Measurements from ENCODE around the gene VSIG2. TPM values are rescaled to one million over a fixed set of nuclear protein-coding genes. Genes with fewer than 3 reads are reported as not detected.

The VSIG2 gene
- total and polyA plus RNA-seq, 4 donors = 0.20 to 2.3 (median 1.3) TPM

GRCh38 chr11:124751391-124751740 lies 689 bp downstream of the VSIG2 start:
- 17% methylated on average over 9 of the region's 11 CpGs for WGBS (ENCODE audit: insufficient coverage)
- Histone ChIP-seq H3K4me3 (ENCODE audit: low read depth, low read length) (no peak overlapping the region), H3K27ac (ENCODE audit: low read depth, low read length) (no peak overlapping the region), H3K27me3 (ENCODE audit: control insufficient read depth, insufficient read depth, low read length) (peaks cover 96% of the 10 kb centered on the region), H3K9me3 (ENCODE audit: control insufficient read depth, insufficient read depth, low read length) (no peaks in the 10 kb centered on the region), H3K4me1 (ENCODE audit: control insufficient read depth, insufficient read depth, low read length) (peaks cover 20% of the 10 kb centered on the region), H3K36me3 (ENCODE audit: control insufficient read depth, insufficient read depth, low read length) (peaks cover 3% of the 10 kb centered on the region)
- DNase-seq (ENCODE audit: low read depth in 4 of 6, low spot score in 6 of 6) = no peak

DNA sequence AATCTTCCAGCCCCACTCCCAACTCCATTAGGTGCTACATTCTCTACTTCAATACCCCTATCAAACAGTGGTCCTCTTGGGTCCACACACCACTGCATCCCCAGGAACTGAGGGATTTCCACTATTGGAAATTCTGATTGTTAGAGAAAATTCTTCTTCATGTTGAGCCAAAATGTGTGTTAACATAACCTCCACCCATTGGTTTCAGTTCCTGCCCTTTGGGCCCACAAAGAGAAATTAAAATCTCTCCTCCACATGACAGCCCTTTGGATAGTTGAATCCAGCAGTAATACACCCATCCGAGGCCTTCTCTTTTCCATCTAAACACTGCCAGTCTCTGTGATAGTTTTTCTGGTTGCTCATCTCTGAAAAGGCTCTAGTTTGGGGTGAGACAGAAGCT lies 2.1 kb downstream of the VSIG2 start:
- no peak overlapping the region for H3K4me3 ChIP-seq (ENCODE audit: low read depth, low read length)
- H3K27me3 ChIP-seq (ENCODE audit: control insufficient read depth, insufficient read depth, low read length) = peaks cover 99% of the 10 kb centered on the region
- H3K9me3 ChIP-seq (ENCODE audit: control insufficient read depth, insufficient read depth, low read length) = no peaks in the 10 kb centered on the region
- peaks cover 34% of the 10 kb centered on the region for H3K4me1 ChIP-seq (ENCODE audit: control insufficient read depth, insufficient read depth, low read length)
- peaks cover 3% of the 10 kb centered on the region for H3K36me3 ChIP-seq (ENCODE audit: control insufficient read depth, insufficient read depth, low read length)
- DNase-seq (ENCODE audit: low read depth in 4 of 6, low spot score in 6 of 6) = no peak
- no CpG with 5 or more reads among the region's 1 CpG for WGBS (ENCODE audit: insufficient coverage)
- H3K27ac ChIP-seq (ENCODE audit: low read depth, low read length) = no peak overlapping the region

DNA sequence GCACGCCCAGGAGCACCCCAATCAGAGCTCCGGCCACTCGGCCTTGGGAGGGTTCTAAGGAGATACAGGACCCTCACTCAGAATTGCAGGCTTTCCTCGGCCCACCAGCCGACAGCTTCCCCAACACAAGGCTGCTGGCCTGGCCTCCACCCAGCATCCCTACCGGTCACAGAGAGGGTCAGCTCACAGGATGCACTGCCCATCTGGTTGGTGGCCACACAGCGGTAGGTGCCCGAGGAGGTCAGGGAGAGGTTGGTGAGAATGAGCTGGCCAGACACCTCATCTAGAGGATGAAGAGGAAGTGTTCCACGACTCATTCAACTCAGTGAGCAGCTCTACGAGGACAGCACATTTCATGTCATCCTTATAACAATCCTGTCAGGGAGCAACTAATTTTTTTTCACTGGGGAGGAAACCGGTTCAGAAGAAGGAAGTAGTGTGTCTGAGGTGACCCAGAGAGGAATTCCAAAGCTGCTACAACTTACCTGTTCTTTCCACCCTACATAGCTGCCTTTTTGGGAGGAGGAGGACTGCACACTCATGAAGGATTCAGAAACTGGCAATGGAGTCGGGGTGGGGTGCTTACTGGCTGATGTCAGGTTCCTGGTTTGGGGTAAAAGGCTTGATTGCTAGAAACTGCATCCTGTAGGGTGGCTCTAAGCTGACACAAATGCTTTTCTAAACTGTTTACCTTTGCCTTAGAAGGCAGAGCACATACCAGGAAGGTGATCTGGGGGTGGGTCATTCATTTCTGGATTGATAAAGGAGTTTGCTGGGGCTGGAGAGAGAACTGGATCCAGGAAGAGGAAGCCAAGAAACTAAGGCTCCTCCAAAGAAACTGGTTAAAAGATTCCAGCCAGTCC lies 3.3 kb downstream of the VSIG2 start:
- no peaks in the 10 kb centered on the region for H3K9me3 ChIP-seq (ENCODE audit: control insufficient read depth, insufficient read depth, low read length)
- H3K27ac ChIP-seq (ENCODE audit: low read depth, low read length) = no peak overlapping the region
- peaks cover 2% of the 10 kb centered on the region for H3K36me3 ChIP-seq (ENCODE audit: control insufficient read depth, insufficient read depth, low read length)
- peaks cover 100% of the 10 kb centered on the region for H3K27me3 ChIP-seq (ENCODE audit: control insufficient read depth, insufficient read depth, low read length)
- peaks cover 34% of the 10 kb centered on the region for H3K4me1 ChIP-seq (ENCODE audit: control insufficient read depth, insufficient read depth, low read length)
- WGBS (ENCODE audit: insufficient coverage) = 15% methylated on average over 5 of the region's 12 CpGs
- no peak for DNase-seq (ENCODE audit: low read depth in 4 of 6, low spot score in 6 of 6)
- no peak overlapping the region for H3K4me3 ChIP-seq (ENCODE audit: low read depth, low read length)

DNA sequence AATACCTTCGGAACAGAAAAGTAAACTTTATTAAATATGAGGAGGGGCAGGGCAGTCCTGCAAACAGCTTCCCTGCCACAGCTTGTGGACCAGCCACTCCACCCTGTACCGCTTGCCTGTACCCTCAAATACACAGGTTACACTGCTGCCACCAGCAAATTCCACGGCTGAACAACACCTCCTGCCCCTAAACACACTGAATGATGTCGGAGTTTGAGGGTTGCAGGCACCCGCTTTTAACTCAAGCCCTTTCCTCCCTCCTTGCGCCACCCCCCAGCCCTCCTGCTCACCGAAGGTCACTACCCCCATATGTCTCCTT lies 4.0 kb downstream of the VSIG2 start:
- no peak for DNase-seq (ENCODE audit: low read depth in 4 of 6, low spot score in 6 of 6)
- peaks cover 34% of the 10 kb centered on the region for H3K4me1 ChIP-seq (ENCODE audit: control insufficient read depth, insufficient read depth, low read length)
- no peaks in the 10 kb centered on the region for H3K36me3 ChIP-seq (ENCODE audit: control insufficient read depth, insufficient read depth, low read length)
- no peak overlapping the region for H3K4me3 ChIP-seq (ENCODE audit: low read depth, low read length)
- peaks cover 99% of the 10 kb centered on the region for H3K27me3 ChIP-seq (ENCODE audit: control insufficient read depth, insufficient read depth, low read length)
- no peaks in the 10 kb centered on the region for H3K9me3 ChIP-seq (ENCODE audit: control insufficient read depth, insufficient read depth, low read length)
- no peak overlapping the region for H3K27ac ChIP-seq (ENCODE audit: low read depth, low read length)
- 25% methylated on average over 5 of the region's 7 CpGs for WGBS (ENCODE audit: insufficient coverage)

- Histone ChIP-seq H3K27ac (ENCODE audit: low read depth, low read length) (no peak overlapping the region), H3K4me1 (ENCODE audit: control insufficient read depth, insufficient read depth, low read length) (peaks cover 34% of the 10 kb centered on the region), H3K9me3 (ENCODE audit: control insufficient read depth, insufficient read depth, low read length) (no peaks in the 10 kb centered on the region), H3K36me3 (ENCODE audit: control insufficient read depth, insufficient read depth, low read length) (no peaks in the 10 kb centered on the region), H3K4me3 (ENCODE audit: low read depth, low read length) (no peak overlapping the region), H3K27me3 (ENCODE audit: control insufficient read depth, insufficient read depth, low read length) (peaks cover 99% of the 10 kb centered on the region)
- no peak for DNase-seq (ENCODE audit: low read depth in 4 of 6, low spot score in 6 of 6)
- WGBS (ENCODE audit: insufficient coverage) = 23% methylated on average over 9 of the region's 14 CpGs
These were observed 4.5 kb downstream of the VSIG2 start for GRCh38 chr11:124747406-124748099.

DNA sequence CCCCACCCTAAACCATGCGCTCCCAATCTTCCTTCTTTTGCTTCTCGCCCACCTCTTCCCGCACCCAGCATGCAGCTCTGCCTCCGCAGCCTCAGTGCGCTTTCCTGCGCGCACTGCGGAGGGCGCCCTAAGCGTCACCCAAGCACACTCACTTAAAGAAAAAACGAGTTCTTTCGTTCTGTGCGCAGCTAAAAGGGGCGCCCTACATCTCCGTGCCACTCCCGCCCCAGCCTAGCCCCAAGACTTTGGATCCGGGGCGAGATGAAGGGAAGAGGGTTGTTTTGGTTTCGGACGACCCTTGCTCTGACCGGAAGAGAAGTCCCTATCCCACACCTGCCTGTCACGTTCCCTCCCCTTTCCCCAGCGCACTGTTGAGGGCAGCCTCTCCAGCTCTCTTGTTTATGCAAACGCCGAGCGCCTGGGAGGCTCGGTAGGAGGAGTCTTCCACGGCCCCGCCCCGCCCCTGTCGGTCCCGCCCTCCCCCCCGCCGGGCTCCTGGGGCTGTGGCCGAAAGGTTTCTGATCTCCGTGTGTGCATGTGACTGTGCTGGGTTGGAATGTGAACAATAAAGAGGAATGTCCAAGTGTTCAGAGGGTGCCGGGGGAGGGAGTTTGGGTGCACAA lies 5.3 kb downstream of the VSIG2 start:
- H3K27ac ChIP-seq (ENCODE audit: low read depth, low read length) = no peak overlapping the region
- DNase-seq (ENCODE audit: low read depth in 4 of 6, low spot score in 6 of 6) = peak in 1 of 6 donors; percentile 24
- 2% methylated on average over 26 of the region's 37 CpGs for WGBS (ENCODE audit: insufficient coverage)
- H3K27me3 ChIP-seq (ENCODE audit: control insufficient read depth, insufficient read depth, low read length) = peaks cover 98% of the 10 kb centered on the region
- no peaks in the 10 kb centered on the region for H3K36me3 ChIP-seq (ENCODE audit: control insufficient read depth, insufficient read depth, low read length)
- peaks cover 28% of the 10 kb centered on the region for H3K4me1 ChIP-seq (ENCODE audit: control insufficient read depth, insufficient read depth, low read length)
- peak overlapping the region; percentile 35 for H3K4me3 ChIP-seq (ENCODE audit: low read depth, low read length)
- no peaks in the 10 kb centered on the region for H3K9me3 ChIP-seq (ENCODE audit: control insufficient read depth, insufficient read depth, low read length)

- no peaks in the 10 kb centered on the region for H3K36me3 ChIP-seq (ENCODE audit: control insufficient read depth, insufficient read depth, low read length)
- peak in 1 of 6 donors; percentile 21 for DNase-seq (ENCODE audit: low read depth in 4 of 6, low spot score in 6 of 6)
- WGBS (ENCODE audit: insufficient coverage) = 6% methylated on average over 36 of the region's 41 CpGs
- H3K4me1 ChIP-seq (ENCODE audit: control insufficient read depth, insufficient read depth, low read length) = peaks cover 25% of the 10 kb centered on the region
- H3K27ac ChIP-seq (ENCODE audit: low read depth, low read length) = no peak overlapping the region
- H3K27me3 ChIP-seq (ENCODE audit: control insufficient read depth, insufficient read depth, low read length) = peaks cover 98% of the 10 kb centered on the region
- peak overlapping the region; percentile 35 for H3K4me3 ChIP-seq (ENCODE audit: low read depth, low read length)
- no peaks in the 10 kb centered on the region for H3K9me3 ChIP-seq (ENCODE audit: control insufficient read depth, insufficient read depth, low read length)
These were observed 6.0 kb downstream of the VSIG2 start for GRCh38 chr11:124745835-124746620.

DNA sequence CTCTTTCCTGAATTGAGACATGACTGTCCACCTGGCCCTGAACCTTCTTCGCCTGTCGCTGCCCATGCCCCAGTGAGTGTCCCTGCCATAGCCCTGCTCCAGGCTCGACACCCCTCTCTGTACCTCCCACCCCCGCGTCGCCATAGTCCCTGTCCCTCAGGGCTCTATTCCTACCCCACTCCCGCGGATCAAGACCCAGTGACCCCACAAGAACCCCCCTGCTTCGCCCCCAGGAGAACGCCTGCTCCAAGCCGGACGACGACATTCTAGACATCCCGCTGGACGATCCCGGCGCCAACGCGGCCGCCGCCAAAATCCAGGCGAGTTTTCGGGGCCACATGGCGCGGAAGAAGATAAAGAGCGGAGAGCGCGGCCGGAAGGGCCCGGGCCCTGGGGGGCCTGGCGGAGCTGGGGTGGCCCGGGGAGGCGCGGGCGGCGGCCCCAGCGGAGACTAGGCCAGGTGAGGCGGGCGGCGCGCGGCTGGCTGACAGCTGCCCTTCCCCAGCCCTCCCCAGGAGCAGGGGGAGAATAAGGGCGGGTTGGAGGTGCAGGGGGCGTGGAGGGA lies 6.7 kb downstream of the VSIG2 start:
- no peaks in the 10 kb centered on the region for H3K36me3 ChIP-seq (ENCODE audit: control insufficient read depth, insufficient read depth, low read length)
- 5% methylated on average over 36 of the region's 44 CpGs for WGBS (ENCODE audit: insufficient coverage)
- H3K27me3 ChIP-seq (ENCODE audit: control insufficient read depth, insufficient read depth, low read length) = peaks cover 98% of the 10 kb centered on the region
- DNase-seq (ENCODE audit: low read depth in 4 of 6, low spot score in 6 of 6) = no peak
- H3K4me1 ChIP-seq (ENCODE audit: control insufficient read depth, insufficient read depth, low read length) = peaks cover 28% of the 10 kb centered on the region
- no peaks in the 10 kb centered on the region for H3K9me3 ChIP-seq (ENCODE audit: control insufficient read depth, insufficient read depth, low read length)
- no peak overlapping the region for H3K4me3 ChIP-seq (ENCODE audit: low read depth, low read length)
- no peak overlapping the region for H3K27ac ChIP-seq (ENCODE audit: low read depth, low read length)

DNA sequence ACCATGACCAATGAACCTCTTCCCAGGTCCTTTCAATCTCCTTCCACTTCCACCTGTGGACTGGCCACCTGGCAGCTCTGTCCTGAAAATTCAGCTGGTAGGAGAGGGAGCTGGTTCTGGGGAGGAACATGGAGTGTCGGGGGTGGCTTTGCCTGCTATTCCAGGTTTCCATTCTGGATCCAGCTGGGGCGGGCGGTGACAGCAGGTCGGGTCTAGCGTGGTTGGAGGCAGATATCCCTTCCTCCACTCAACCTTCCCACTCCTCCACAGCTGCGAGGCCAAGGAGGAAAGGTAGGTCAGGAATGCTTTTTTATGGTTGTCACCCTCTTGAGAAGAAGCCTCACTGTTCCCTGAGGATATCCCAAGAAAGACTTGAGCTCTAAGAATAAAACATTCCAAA lies 9.0 kb downstream of the VSIG2 start:
- WGBS (ENCODE audit: insufficient coverage) = 42% methylated on average over 2 of the region's 6 CpGs
- no peaks in the 10 kb centered on the region for H3K9me3 ChIP-seq (ENCODE audit: control insufficient read depth, insufficient read depth, low read length)
- peaks cover 81% of the 10 kb centered on the region for H3K27me3 ChIP-seq (ENCODE audit: control insufficient read depth, insufficient read depth, low read length)
- no peak overlapping the region for H3K4me3 ChIP-seq (ENCODE audit: low read depth, low read length)
- H3K36me3 ChIP-seq (ENCODE audit: control insufficient read depth, insufficient read depth, low read length) = no peaks in the 10 kb centered on the region
- no peak for DNase-seq (ENCODE audit: low read depth in 4 of 6, low spot score in 6 of 6)
- peaks cover 47% of the 10 kb centered on the region for H3K4me1 ChIP-seq (ENCODE audit: control insufficient read depth, insufficient read depth, low read length)
- no peak overlapping the region for H3K27ac ChIP-seq (ENCODE audit: low read depth, low read length)
